Duodenal mucosa (tissue), 2 donors: ENCODE measurements around the gene RRP15.

ENCODE experiments used
- H3K27ac ChIP-seq: one replicate; pipeline ENCODE4 v1.7.0; 2013; ENCODE audit warnings: low read depth, low read length
- H3K27me3 ChIP-seq, 2 donors: one replicate each; pipeline ENCODE4 v1.7.0; 2013; ENCODE audit warnings: low read length in 2 of 2, control low read depth in 1 of 2; ENCODE audit not compliant: insufficient read depth in 2 of 2, control insufficient read depth in 1 of 2
- H3K36me3 ChIP-seq, 2 donors: one replicate each; pipeline ENCODE4 v1.7.0; 2013; ENCODE audit warnings: low read length in 2 of 2, control low read depth in 1 of 2; ENCODE audit not compliant: insufficient read depth in 2 of 2, control insufficient read depth in 1 of 2
- H3K4me1 ChIP-seq, 2 donors: one replicate each; pipeline ENCODE4 v1.7.0; 2013; ENCODE audit warnings: low read length in 2 of 2, control low read depth in 1 of 2; ENCODE audit not compliant: insufficient read depth in 2 of 2, control insufficient read depth in 1 of 2
- H3K4me3 ChIP-seq, 2 donors: one replicate each; pipeline ENCODE4 v1.7.0; 2013; ENCODE audit warnings: low read length in 2 of 2, low read depth in 1 of 2
- H3K9ac ChIP-seq, 2 donors: one replicate each; pipeline ENCODE4 v1.7.0; 2013; ENCODE audit warnings: low read length in 2 of 2, low read depth in 1 of 2
- H3K9me3 ChIP-seq, 2 donors: one replicate each; pipeline ENCODE4 v1.7.0; 2013; ENCODE audit warnings: low read length in 2 of 2, control low read depth in 1 of 2; ENCODE audit not compliant: control insufficient read depth in 1 of 2

The RRP15 gene

DNA sequence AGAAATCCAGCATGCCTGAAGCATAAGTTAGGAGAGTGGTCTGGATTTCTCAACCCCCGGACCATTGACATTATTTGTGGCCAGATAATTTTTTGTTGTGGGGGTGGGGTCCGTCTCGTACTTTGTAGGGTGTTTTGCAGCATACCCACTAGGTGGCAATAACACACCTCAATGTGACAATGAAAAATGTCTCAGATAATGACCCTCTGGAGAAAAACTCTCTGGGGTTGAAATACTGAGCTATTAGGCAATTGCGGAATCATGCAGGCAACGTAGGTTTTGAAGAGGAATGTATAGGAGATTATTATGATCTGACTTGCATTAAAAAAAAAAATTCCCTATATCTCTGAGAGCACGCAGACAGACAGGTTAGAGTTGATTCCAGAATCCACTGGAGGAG lies 25.3 kb upstream of the RRP15 start:
- H3K4me1 ChIP-seq = no peaks in the 10 kb centered on the region
- no peak overlapping the region for H3K27ac ChIP-seq
- no peaks in the 10 kb centered on the region for H3K27me3 ChIP-seq
- H3K4me3 ChIP-seq = no peak overlapping the region
- H3K9ac ChIP-seq = no peak overlapping the region
- no peaks in the 10 kb centered on the region for H3K9me3 ChIP-seq
- H3K36me3 ChIP-seq = no peaks in the 10 kb centered on the region

DNA sequence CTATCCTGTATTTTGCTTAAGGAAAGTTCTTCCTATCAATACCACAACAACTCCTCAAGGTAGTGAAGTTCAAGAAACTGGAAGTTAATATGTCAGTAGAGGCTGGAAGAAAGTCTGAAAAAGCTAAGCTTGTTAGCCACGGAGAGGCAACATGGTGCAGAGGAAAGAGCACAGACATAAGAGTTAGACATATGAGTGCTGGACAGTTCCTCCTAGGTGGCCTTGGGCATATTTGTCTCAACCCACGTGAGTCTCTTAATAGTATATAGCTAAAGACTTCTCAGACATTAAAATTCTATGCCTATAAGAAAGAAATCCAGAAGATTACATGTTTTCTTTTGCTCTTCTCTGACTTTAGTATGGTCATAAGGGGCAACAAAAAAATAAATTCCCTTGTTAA lies 22.8 kb upstream of the RRP15 start:
- Histone ChIP-seq H3K27me3 (no peaks in the 10 kb centered on the region), H3K27ac (no peak overlapping the region), H3K4me3 (no peak overlapping the region), H3K9ac (no peak overlapping the region), H3K4me1 (no peaks in the 10 kb centered on the region), H3K36me3 (no peaks in the 10 kb centered on the region), H3K9me3 (no peaks in the 10 kb centered on the region)

DNA sequence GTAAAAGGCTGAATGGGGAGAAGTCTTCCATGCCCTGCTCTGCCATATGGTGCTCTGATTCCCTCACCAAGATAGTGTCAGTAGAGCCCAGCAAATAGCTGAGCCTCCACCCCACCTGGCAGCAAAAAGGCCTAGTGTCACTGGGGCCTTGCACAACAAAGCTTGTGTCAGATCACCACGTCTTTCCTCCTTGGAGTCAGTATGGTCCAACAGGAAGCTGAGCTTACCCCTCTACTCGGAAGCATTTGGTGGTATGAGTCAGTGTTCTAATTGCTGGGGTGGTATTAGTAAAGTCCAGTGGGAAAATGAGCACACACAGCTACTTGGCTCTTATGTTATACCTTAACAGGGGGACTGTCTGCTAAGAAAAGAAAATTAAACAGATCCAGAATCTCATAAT lies 18.7 kb upstream of the RRP15 start:
- no peak overlapping the region for H3K9ac ChIP-seq
- no peak overlapping the region for H3K27ac ChIP-seq
- H3K36me3 ChIP-seq = no peaks in the 10 kb centered on the region
- no peaks in the 10 kb centered on the region for H3K4me1 ChIP-seq
- no peaks in the 10 kb centered on the region for H3K9me3 ChIP-seq
- no peaks in the 10 kb centered on the region for H3K27me3 ChIP-seq
- H3K4me3 ChIP-seq = no peak overlapping the region

DNA sequence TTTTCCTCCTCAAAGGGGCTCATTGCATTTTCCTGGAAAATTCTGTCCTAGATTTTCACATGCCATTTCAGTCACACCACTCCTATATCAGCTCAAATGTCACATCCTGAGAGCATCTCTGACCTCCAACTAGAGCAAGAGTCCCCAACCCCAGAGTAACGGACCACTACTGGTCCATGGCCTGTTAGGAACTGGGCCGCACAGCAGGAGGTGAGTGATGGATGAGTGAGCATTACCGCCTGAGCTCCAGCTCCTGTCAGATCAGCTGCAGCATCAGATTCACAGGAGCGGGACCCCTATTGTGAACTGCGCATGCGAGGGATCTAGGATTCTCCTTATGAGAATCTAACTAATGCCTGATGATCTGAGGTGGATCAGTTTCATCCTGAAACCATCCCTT lies 12.7 kb upstream of the RRP15 start:
- Histone ChIP-seq H3K36me3 (no peaks in the 10 kb centered on the region), H3K9me3 (no peaks in the 10 kb centered on the region), H3K27me3 (no peaks in the 10 kb centered on the region), H3K4me1 (peaks cover 0 to 6% of the 10 kb centered on the region in 2 donors), H3K4me3 (no peak overlapping the region), H3K9ac (no peak overlapping the region), H3K27ac (no peak overlapping the region)

GRCh38 chr1:218273762-218274479 lies 11.2 kb upstream of the RRP15 start:
- Histone ChIP-seq H3K27me3 (no peaks in the 10 kb centered on the region), H3K9me3 (no peaks in the 10 kb centered on the region), H3K4me3 (no peak overlapping the region), H3K36me3 (no peaks in the 10 kb centered on the region), H3K9ac (no peak overlapping the region), H3K4me1 (peaks cover 0 to 6% of the 10 kb centered on the region in 2 donors), H3K27ac (no peak overlapping the region)

DNA sequence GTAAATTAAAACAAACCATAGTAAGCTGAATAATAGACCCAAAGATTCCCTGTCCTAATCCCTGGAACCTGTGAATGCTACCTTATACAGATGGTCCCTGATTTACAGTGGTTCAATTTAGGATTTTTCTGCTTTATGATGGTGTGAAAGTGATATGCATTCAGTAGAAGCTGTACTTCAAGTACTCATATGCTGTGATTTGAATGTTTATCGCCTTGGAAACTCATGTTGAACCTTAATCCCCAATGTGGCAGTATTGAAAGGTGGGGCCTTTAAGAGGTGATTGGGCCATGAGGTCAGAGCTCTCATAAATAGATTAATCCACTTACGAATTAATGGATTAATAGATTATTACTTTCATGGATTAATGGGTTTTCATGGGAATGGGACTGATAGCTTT lies 10.6 kb upstream of the RRP15 start:
- H3K9me3 ChIP-seq = no peaks in the 10 kb centered on the region
- no peaks in the 10 kb centered on the region for H3K36me3 ChIP-seq
- H3K4me3 ChIP-seq = no peak overlapping the region
- no peak overlapping the region for H3K27ac ChIP-seq
- H3K27me3 ChIP-seq = no peaks in the 10 kb centered on the region
- peaks cover 0 to 6% of the 10 kb centered on the region in 2 donors for H3K4me1 ChIP-seq
- no peak overlapping the region for H3K9ac ChIP-seq

DNA sequence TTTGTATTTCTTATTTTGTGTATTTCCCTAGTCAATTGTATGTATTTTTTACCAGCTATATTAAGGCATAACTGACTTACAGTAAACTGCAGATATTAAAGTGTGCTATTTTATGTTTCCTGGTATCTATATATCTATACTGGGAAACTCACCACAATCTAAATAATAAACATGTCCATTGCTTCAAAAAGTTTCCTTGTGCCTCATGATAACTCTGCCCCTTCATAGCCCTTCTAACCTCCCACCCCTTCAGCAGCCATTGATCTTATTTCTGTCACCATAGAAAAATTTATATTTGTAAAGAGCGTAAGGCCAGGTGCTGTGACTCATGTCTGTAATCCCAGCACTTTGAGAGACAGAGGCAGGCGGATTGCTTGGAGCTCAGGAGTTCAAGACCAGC lies 9.3 kb upstream of the RRP15 start:
- H3K27ac ChIP-seq = no peak overlapping the region
- no peaks in the 10 kb centered on the region for H3K36me3 ChIP-seq
- H3K9me3 ChIP-seq = no peaks in the 10 kb centered on the region

DNA sequence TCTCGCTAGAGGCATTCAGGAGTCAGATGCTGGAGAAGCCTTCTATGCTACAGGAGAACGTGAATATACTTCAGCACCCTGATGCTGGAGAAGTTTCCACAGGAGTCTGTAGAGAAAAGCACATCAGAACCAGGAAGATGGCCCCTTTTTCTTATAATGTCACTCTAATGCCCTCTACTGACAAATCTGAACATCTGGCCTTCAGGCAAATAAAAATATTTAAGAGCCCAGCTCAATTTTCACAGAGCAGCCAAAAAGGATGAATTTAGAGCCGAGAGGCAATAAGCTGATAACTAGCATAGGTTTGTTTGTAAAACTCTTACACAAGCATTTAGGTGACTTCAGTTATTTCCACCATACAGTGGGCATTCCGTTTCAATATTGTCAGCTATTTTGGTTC lies 3.8 kb upstream of the RRP15 start:
- no peak overlapping the region for H3K27ac ChIP-seq
- H3K4me1 ChIP-seq = peaks cover 7 to 11% of the 10 kb centered on the region in 2 donors
- no peaks in the 10 kb centered on the region for H3K36me3 ChIP-seq
- H3K9me3 ChIP-seq = no peaks in the 10 kb centered on the region
- no peak overlapping the region for H3K4me3 ChIP-seq
- H3K9ac ChIP-seq = no peak overlapping the region
- no peaks in the 10 kb centered on the region for H3K27me3 ChIP-seq

More for the DNA sequence above, 9.3 kb upstream of the RRP15 start:
- H3K4me1 ChIP-seq = peaks cover 0 to 6% of the 10 kb centered on the region in 2 donors
- H3K27me3 ChIP-seq = no peaks in the 10 kb centered on the region
- no peak overlapping the region for H3K9ac ChIP-seq
- H3K4me3 ChIP-seq = no peak overlapping the region

GRCh38 chr1:218284377-218284916 lies 646 bp upstream of the RRP15 start:
- Histone ChIP-seq H3K4me1 (peaks cover 11 to 17% of the 10 kb centered on the region in 2 donors), H3K9me3 (no peaks in the 10 kb centered on the region), H3K27ac (peak overlapping the region; percentile 84), H3K4me3 (peak overlapping the region; percentile 97 to 99), H3K27me3 (no peaks in the 10 kb centered on the region), H3K9ac (peak overlapping the region; percentile 71 to 82), H3K36me3 (no peaks in the 10 kb centered on the region)

GRCh38 chr1:218292515-218292914 lies 7.4 kb downstream of the RRP15 start:
- Histone ChIP-seq H3K9ac (no peak overlapping the region), H3K36me3 (peaks cover 0 to 5% of the 10 kb centered on the region in 2 donors), H3K9me3 (no peaks in the 10 kb centered on the region), H3K27me3 (no peaks in the 10 kb centered on the region), H3K27ac (no peak overlapping the region), H3K4me3 (no peak overlapping the region), H3K4me1 (no peaks in the 10 kb centered on the region)
